ENCODE results near the gene GOLGA3. TPM values are rescaled to one million over a fixed set of nuclear protein-coding genes. Genes with fewer than 3 reads are reported as not detected.

Gene GOLGA3
- total and polyA plus RNA-seq, 9 of the 15 experiments (the other 6 are each of a cell fraction or from before 2014, with no cell fraction given), result 1.9 to 48.1 (median 18.4) TPM

GRCh38 chr12:132761921-132762583, 66.6 kb downstream of the GOLGA3 start (continued):
- TF ChIP-seq E2F4 (CRISPR knock-in tag; IDR thresholded peaks at IDR 0.05; ENCODE audit: low read depth) (no peak), SMAD4 (CRISPR knock-in tag; conservative IDR thresholded peaks at IDR 0.05) (peak; percentile 65), PHF20 (IDR thresholded peaks at IDR 0.05; ENCODE audit: partially characterized antibody) (peak; percentile 63), CCNT2 (IDR thresholded peaks at IDR 0.05; ENCODE audit: borderline replicate concordance, extremely low read depth, insufficient read length, low read depth, low read length) (peak; percentile 67), NRF1 (conservative IDR thresholded peaks at IDR 0.05 in 1 of 2, IDR thresholded peaks at IDR 0.05 in 1 of 2) (peak; percentile 58 to 66), GATA2 (CRISPR knock-in tag; IDR thresholded peaks at IDR 0.05) (no peak), SRSF9 (IDR thresholded peaks at IDR 0.05; ENCODE audit: borderline replicate concordance, low read depth, low read length) (no peak), ASH1L (IDR thresholded peaks at IDR 0.05; ENCODE audit: borderline replicate concordance, low read depth, partially characterized antibody) (no peak), NONO (IDR thresholded peaks at IDR 0.05; ENCODE audit: low read depth in 2 of 2, low read length in 1 of 2) (peak in 1 of 2 experiments; percentile 53; a peak in 1 of 4 replicates), SUPT5H (IDR thresholded peaks at IDR 0.05) (peak; percentile 93), THRA (IDR thresholded peaks at IDR 0.05) (no peak), CREB3L1 (IDR thresholded peaks at IDR 0.05; ENCODE audit: borderline replicate concordance, low read depth) (peak; percentile 23; the same call in 1 of the 2 replicates), XRCC4 (IDR thresholded peaks at IDR 0.05; ENCODE audit: extremely low read depth, insufficient read depth, insufficient read length) (no peak), ZFP91 (CRISPR knock-in tag; IDR thresholded peaks at IDR 0.05) (no peak), SMARCC2 (IDR thresholded peaks at IDR 0.05; ENCODE audit: low read depth) (0 out of 2 replicates have a peak, but pooled peaks have one; percentile 47), SP1 (CRISPR knock-in tag; IDR thresholded peaks at IDR 0.05) (peak; percentile 78), NR4A1 (CRISPR knock-in tag; IDR thresholded peaks at IDR 0.05) (no peak), NR4A1 (tag; IDR thresholded peaks at IDR 0.05) (0 out of 2 replicates have a peak, but pooled peaks have one; percentile 29), POLR2A (conservative IDR thresholded peaks at IDR 0.05) (peak; percentile 93), MTA1 (IDR thresholded peaks at IDR 0.05; ENCODE audit: borderline replicate concordance) (no peak), MBD2 (IDR thresholded peaks at IDR 0.05; ENCODE audit: borderline replicate concordance, low read depth) (0 out of 2 replicates have a peak, but pooled peaks have one; percentile 38), U2AF2 (optimal IDR thresholded peaks at IDR 0.05; ENCODE audit: low read depth, low read length) (no peak), POLR3G (IDR thresholded peaks at IDR 0.05; ENCODE audit: extremely low read depth, insufficient read length, insufficient replicate concordance) (no peak), DPF2 (IDR thresholded peaks at IDR 0.05) (peak; percentile 41; the same call in 1 of the 2 replicates)
